CD14-positive monocyte (primary cell): Measurements from ENCODE around the gene DNAH2. TPM values are rescaled to one million over a fixed set of nuclear protein-coding genes. Genes with fewer than 3 reads are reported as not detected.
A peak's percentile ranks its signal among the peaks of the same experiment; 100 is the strongest.

Source experiments
- DNase-seq, 3 donors: peaks; one replicate each; pipeline ENCODE4 v3.0.0-alpha.2; 2011 to 2022
- H2AFZ ChIP-seq: 2 replicates; pipeline ENCODE4 v1.6.0; 2012; ENCODE audit warnings: mild to moderate bottlenecking, low read depth, low read length, inconsistent platforms; ENCODE audit not compliant: insufficient read depth, poor library complexity, severe bottlenecking
- H3K27ac ChIP-seq, 2 donors: 1 replicate in 1 of 2; 2 replicates in 1 of 2; pipeline ENCODE4 v1.5.1; 2012 to 2013; ENCODE audit warnings: low read length in 2 of 2, control low read depth in 1 of 2, inconsistent platforms in 1 of 2, low read depth in 1 of 2, mild to moderate bottlenecking in 1 of 2
- H3K27me3 ChIP-seq, 2 donors: one replicate each; pipeline versions ENCODE4 v1.6.0 to v1.6.1; 2011 to 2013; ENCODE audit warnings: low read length in 2 of 2; ENCODE audit not compliant: control insufficient read depth in 2 of 2, insufficient read depth in 2 of 2
- H3K36me3 ChIP-seq, 2 donors: replicated peaks in 1 of 2; 1 replicate in 1 of 2; 2 replicates in 1 of 2; pipeline versions ENCODE4 v1.5.1 to v1.6.1; 2012 to 2013; ENCODE audit warnings: low read length in 2 of 2, control low read depth in 1 of 2, inconsistent platforms in 1 of 2, mild to moderate bottlenecking in 1 of 2; ENCODE audit not compliant: insufficient read depth in 2 of 2, control insufficient read depth in 1 of 2
- H3K4me1 ChIP-seq, 2 donors: 1 replicate in 1 of 2; 2 replicates in 1 of 2; pipeline versions ENCODE4 v1.5.1 to v1.6.1; 2012 to 2013; ENCODE audit warnings: low read length in 2 of 2, control low read depth in 1 of 2, inconsistent platforms in 1 of 2, mild to moderate bottlenecking in 1 of 2, moderate library complexity in 1 of 2; ENCODE audit not compliant: insufficient read depth in 2 of 2, control insufficient read depth in 1 of 2
- H3K4me2 ChIP-seq: replicated peaks from 2 replicates; pipeline ENCODE3; 2012; ENCODE audit warnings: low read length, moderate library complexity, mild to moderate bottlenecking; ENCODE audit not compliant: poor library complexity, severe bottlenecking; ENCODE audit errors: extremely low read depth
- H3K4me3 ChIP-seq, 3 experiments: fragments of 200-600 bp in 1 of 3; sonication (generic) in 1 of 3; replicated peaks in 1 of 3; 1 replicate in 2 of 3; 2 replicates in 1 of 3; pipeline ENCODE4 v1.5.1; 2011 to 2013; ENCODE audit warnings: low read length in 3 of 3, mild to moderate bottlenecking in 3 of 3, control low read depth in 2 of 3, low read depth in 2 of 3, inconsistent platforms in 1 of 3, moderate library complexity in 1 of 3
- H3K79me2 ChIP-seq: 2 replicates; pipeline ENCODE4 v1.6.0; 2012; ENCODE audit warnings: mild to moderate bottlenecking, control low read depth, inconsistent platforms, low read length, moderate library complexity; ENCODE audit not compliant: insufficient read depth
- H3K9ac ChIP-seq: 2 replicates; pipeline ENCODE4 v1.6.0; 2017; ENCODE audit warnings: low read length, mild to moderate bottlenecking; ENCODE audit not compliant: insufficient read depth, poor library complexity, severe bottlenecking
- H3K9me3 ChIP-seq, 2 donors: replicated peaks in 1 of 2; 1 replicate in 1 of 2; 2 replicates in 1 of 2; pipeline versions ENCODE4 v1.5.1 to v1.6.1; 2012 to 2013; ENCODE audit warnings: low read length in 2 of 2, control low read depth in 1 of 2; ENCODE audit not compliant: control insufficient read depth in 1 of 2, insufficient read depth in 1 of 2
- H4K20me1 ChIP-seq: 2 replicates; pipeline ENCODE4 v1.6.0; 2012; ENCODE audit warnings: mild to moderate bottlenecking, low read length, control low read depth, moderate library complexity; ENCODE audit not compliant: insufficient read depth
- H3K27ac Mint-ChIP-seq, 7 donors: one replicate each; pipeline ENCODE4 v1.8.0; 2020; ENCODE audit warnings: mild to moderate bottlenecking in 7 of 7, mixed read lengths in 7 of 7, moderate library complexity in 6 of 7, inconsistent platforms in 2 of 7
- H3K27me3 Mint-ChIP-seq, 3 donors: one replicate each; pipeline ENCODE4 v1.8.0; 2021 to 2022; ENCODE audit warnings: low read depth in 3 of 3, mild to moderate bottlenecking in 3 of 3, mixed read lengths in 3 of 3, moderate library complexity in 3 of 3, inconsistent platforms in 1 of 3
- H3K36me3 Mint-ChIP-seq, 2 donors: one replicate each; pipeline ENCODE4 v1.8.0; 2020; ENCODE audit warnings: mixed read lengths in 2 of 2, inconsistent platforms in 1 of 2, mild to moderate bottlenecking in 1 of 2
- H3K4me1 Mint-ChIP-seq: one replicate; pipeline ENCODE4 v1.8.0; 2020; ENCODE audit warnings: mild to moderate bottlenecking, mixed read lengths
- H3K4me3 Mint-ChIP-seq, 2 donors: one replicate each; pipeline ENCODE4 v1.8.0; 2020; ENCODE audit warnings: mild to moderate bottlenecking in 2 of 2, mixed read lengths in 2 of 2, moderate library complexity in 1 of 2
- H3K9me3 Mint-ChIP-seq, 7 donors: one replicate each; pipeline ENCODE4 v1.8.0; 2020 to 2022; ENCODE audit warnings: mixed read lengths in 7 of 7, mild to moderate bottlenecking in 6 of 7, moderate library complexity in 6 of 7, inconsistent platforms in 2 of 7
- CTCF ChIP-seq: fragments of 200-600 bp; IDR thresholded peaks from one replicate; pipeline ENCODE4 v1.8.0; 2022; ENCODE audit warnings: antibody characterized with exemption, mild to moderate bottlenecking
- WGBS: methylation state at CpG from one replicate; pipeline ENCODE4 v1.1.5; 2013; ENCODE audit warnings: missing lambda C conversion rate; ENCODE audit not compliant: insufficient coverage; 5-methylcytosine and 5-hydroxymethylcytosine counted together
- intact Hi-C, 2 donors: fragments of 100-400 bp; cut with micrococcal nuclease; formaldehyde crosslinking; loops; one replicate each; pipeline versions ENCODE4 v1.15.0 to v1.15.1; 2023
- polyA plus RNA-seq, 3 donors: library from polyadenylated mRNA; depleted of rRNA in 1 of 3; unstranded in 2 of 3; stranded (reverse) in 1 of 3; fragments of 300-500 nt in 2 of 3; fragments of >200 nt in 1 of 3; fragmentation: Illumina TruSeq in 2 of 3; gene quantifications; 1 replicate in 2 of 3; 2 replicates in 1 of 3; pipeline ENCODE4 v1.2.3, GENCODE V29; 2012 to 2021

Gene DNAH2
- polyA plus RNA-seq, 3 donors = 0.03 to 0.15 TPM; not detected in 1

- intact Hi-C loops = loop anchor here (2.0 to 5.0 kb wide), 6 partner anchors 14 to 360 kb away; partner anchors contain the start of genes CD68 (in 2 of the 2), NAA38 (in 2 of the 2), CNTROB (in 1 of the 2) and POLR2A (in 1 of the 2)
- H3K36me3 ChIP-seq = peaks cover 23 to 26% of the 10 kb centered on the region in 2 donors
- no peak overlapping the region for H2AFZ ChIP-seq
- Mint-ChIP-seq H3K9me3 (peaks cover 0 to 5% (median 0%) of the 10 kb centered on the region in 7 donors), H3K27ac (peak overlapping the region; percentile 97 to 100 (median 100)), H3K4me1 (peaks cover 41% of the 10 kb centered on the region), H3K27me3 (peaks cover 0 to 14% (median 6%) of the 10 kb centered on the region in 3 donors), H3K36me3 (peaks cover 37 to 53% of the 10 kb centered on the region in 2 donors), H3K4me3 (peak overlapping the region; percentile 98 to 99)
- peaks cover 70% of the 10 kb centered on the region for H3K79me2 ChIP-seq
- TF ChIP-seq CTCF = no peak
- under 1% methylated on average over 33 of the region's 47 CpGs for WGBS
- H3K9me3 ChIP-seq = no peaks in the 10 kb centered on the region
- peaks cover 40% of the 10 kb centered on the region for H4K20me1 ChIP-seq
- H3K27me3 ChIP-seq = no peaks in the 10 kb centered on the region
- H3K27ac ChIP-seq = peak overlapping the region; percentile 98 to 100
- H3K4me2 ChIP-seq = peak overlapping the region; percentile 78
- peaks cover 47 to 49% of the 10 kb centered on the region in 2 donors for H3K4me1 ChIP-seq
- DNase-seq = peak; percentile 98 to 100 (median 99)
- peak overlapping the region; percentile 100 for H3K9ac ChIP-seq
- H3K4me3 ChIP-seq = peak overlapping the region; percentile 79 to 92 (median 81)
Measured at GRCh38 chr17:7842380-7843256, 125.1 kb downstream of the DNAH2 start.

- H3K4me1 Mint-ChIP-seq = peaks cover 37% of the 10 kb centered on the region
- Histone ChIP-seq H3K79me2 (peaks cover 70% of the 10 kb centered on the region), H3K4me1 (peaks cover 43 to 45% of the 10 kb centered on the region in 2 donors)
Measured at GRCh38 chr17:7843257-7843535, 125.7 kb downstream of the DNAH2 start.

More at GRCh38 chr17:7843257-7843535, 125.7 kb downstream of the DNAH2 start:
- Mint-ChIP-seq H3K27me3 (peaks cover 0 to 14% (median 6%) of the 10 kb centered on the region in 3 donors), H3K36me3 (peaks cover 38 to 59% of the 10 kb centered on the region in 2 donors), H3K27ac (peak overlapping the region; percentile 97 to 100 (median 100)), H3K4me3 (peak overlapping the region; percentile 98 to 99), H3K9me3 (peaks cover 0 to 5% (median 0%) of the 10 kb centered on the region in 7 donors)
- WGBS = under 1% methylated on average over 17 of the region's 17 CpGs
- H2AFZ ChIP-seq = no peak overlapping the region
- peaks cover 46% of the 10 kb centered on the region for H4K20me1 ChIP-seq
- peak overlapping the region; percentile 98 to 100 for H3K27ac ChIP-seq
- peak overlapping the region; percentile 78 for H3K4me2 ChIP-seq
- DNase-seq = no peak
- no peaks in the 10 kb centered on the region for H3K9me3 ChIP-seq
- peak overlapping the region; percentile 100 for H3K9ac ChIP-seq
- peaks cover 27 to 31% of the 10 kb centered on the region in 2 donors for H3K36me3 ChIP-seq
- H3K4me3 ChIP-seq = peak overlapping the region; percentile 79 to 92 (median 81)
- no peak for TF ChIP-seq CTCF
- intact Hi-C loops = loop anchor here (2.0 to 5.0 kb wide), 6 partner anchors 14 to 361 kb away; partner anchors contain the start of genes CD68 (in 2 of the 2), NAA38 (in 2 of the 2), CNTROB (in 1 of the 2) and POLR2A (in 1 of the 2)
- no peaks in the 10 kb centered on the region for H3K27me3 ChIP-seq
